ENCODE results near the gene VTCN1. TPM values are rescaled to one million over a fixed set of nuclear protein-coding genes. Genes with fewer than 3 reads are reported as not detected.

The VTCN1 gene
- total RNA-seq, 4 donors from 2014 or later: not detected

- no peak for TF ChIP-seq POLR2AphosphoS5 (IDR thresholded peaks at IDR 0.05)
- TF ChIP-seq POLR2A (IDR thresholded peaks at IDR 0.05; ENCODE audit: low read depth): no peak
- TF ChIP-seq, protein P1, sequence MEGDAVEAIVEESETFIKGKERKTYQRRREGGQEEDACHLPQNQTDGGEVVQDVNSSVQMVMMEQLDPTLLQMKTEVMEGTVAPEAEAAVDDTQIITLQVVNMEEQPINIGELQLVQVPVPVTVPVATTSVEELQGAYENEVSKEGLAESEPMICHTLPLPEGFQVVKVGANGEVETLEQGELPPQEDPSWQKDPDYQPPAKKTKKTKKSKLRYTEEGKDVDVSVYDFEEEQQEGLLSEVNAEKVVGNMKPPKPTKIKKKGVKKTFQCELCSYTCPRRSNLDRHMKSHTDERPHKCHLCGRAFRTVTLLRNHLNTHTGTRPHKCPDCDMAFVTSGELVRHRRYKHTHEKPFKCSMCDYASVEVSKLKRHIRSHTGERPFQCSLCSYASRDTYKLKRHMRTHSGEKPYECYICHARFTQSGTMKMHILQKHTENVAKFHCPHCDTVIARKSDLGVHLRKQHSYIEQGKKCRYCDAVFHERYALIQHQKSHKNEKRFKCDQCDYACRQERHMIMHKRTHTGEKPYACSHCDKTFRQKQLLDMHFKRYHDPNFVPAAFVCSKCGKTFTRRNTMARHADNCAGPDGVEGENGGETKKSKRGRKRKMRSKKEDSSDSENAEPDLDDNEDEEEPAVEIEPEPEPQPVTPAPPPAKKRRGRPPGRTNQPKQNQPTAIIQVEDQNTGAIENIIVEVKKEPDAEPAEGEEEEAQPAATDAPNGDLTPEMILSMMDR (IDR thresholded peaks at IDR 0.05): no peak
- H3K27me3 ChIP-seq: no peaks in the 10 kb centered on the region
- no peaks in the 10 kb centered on the region for H3K4me1 ChIP-seq
- WGBS: 33% methylated on average over 1 of the region's 1 CpG
- no peak for DNase-seq (ENCODE audit: extremely low spot score)
- no peak overlapping the region for H3K27ac ChIP-seq (replicated peaks in 1 of 4)
- no peaks in the 10 kb centered on the region for H3K9me3 ChIP-seq
- H3K4me3 ChIP-seq: no peak overlapping the region
- H3K36me3 ChIP-seq: no peaks in the 10 kb centered on the region
- intact Hi-C loops (cut with DNase I): no loop called here
These were observed 27.1 kb upstream of the VTCN1 start for GRCh38 chr1:117237726-117238381.

DNA sequence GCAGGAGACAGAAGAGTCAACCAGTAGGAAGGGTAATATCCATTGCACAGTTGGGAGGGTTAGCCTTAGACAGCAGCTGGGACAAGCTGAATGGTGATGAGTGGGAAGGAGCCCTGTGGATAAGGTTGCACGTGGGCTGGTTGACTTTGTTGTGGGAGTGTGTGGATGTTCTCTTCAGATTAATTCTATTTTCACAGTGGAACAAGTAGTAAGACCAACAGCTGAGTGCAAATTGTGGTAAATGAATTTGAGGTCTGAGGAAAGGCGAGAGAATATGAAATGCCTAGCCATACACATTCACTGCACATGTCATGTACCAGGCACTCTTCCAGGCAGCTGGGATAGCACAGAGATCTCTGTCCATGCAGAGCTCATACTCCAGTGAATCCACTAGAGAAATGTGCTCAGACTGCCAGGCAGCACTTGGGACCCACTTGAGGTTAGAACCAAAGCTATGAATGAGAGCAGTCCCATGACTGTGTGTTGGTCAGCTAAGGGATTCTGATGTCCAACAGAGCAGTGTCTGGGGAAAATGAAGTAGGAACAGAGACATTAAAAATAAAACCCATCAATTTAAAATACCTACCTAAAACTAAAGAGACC is 25.2 kb upstream of the VTCN1 start:
- peaks cover 0 to 8% (median 2%) of the 10 kb centered on the region in 4 donors for H3K4me1 ChIP-seq
- 81% methylated on average over 2 of the region's 2 CpGs for WGBS
- TF ChIP-seq POLR2AphosphoS5 (IDR thresholded peaks at IDR 0.05) (no peak), POLR2A (IDR thresholded peaks at IDR 0.05; ENCODE audit: low read depth) (no peak), EP300 (IDR thresholded peaks at IDR 0.05) (no peak)
- TF ChIP-seq, protein P1 (IDR thresholded peaks at IDR 0.05): no peak
- no peak for DNase-seq (ENCODE audit: extremely low spot score)
- H3K27me3 ChIP-seq: no peaks in the 10 kb centered on the region
- H3K27ac ChIP-seq (replicated peaks in 1 of 4): no peak overlapping the region
- no peak overlapping the region for H3K4me3 ChIP-seq
- H3K9me3 ChIP-seq: no peaks in the 10 kb centered on the region
- intact Hi-C loops (cut with DNase I): no loop called here
- H3K36me3 ChIP-seq: no peaks in the 10 kb centered on the region

GRCh38 chr1:117232531-117232930 is 21.8 kb upstream of the VTCN1 start:
- Histone ChIP-seq H3K4me3 (no peak overlapping the region), H3K9me3 (no peaks in the 10 kb centered on the region), H3K36me3 (no peaks in the 10 kb centered on the region), H3K27ac (replicated peaks in 1 of 4) (no peak overlapping the region), H3K27me3 (no peaks in the 10 kb centered on the region), H3K4me1 (peaks cover 0 to 8% (median 2%) of the 10 kb centered on the region in 4 donors)
- intact Hi-C loops (cut with DNase I): no loop called here
- no peak for TF ChIP-seq POLR2AphosphoS5 (IDR thresholded peaks at IDR 0.05)
- TF ChIP-seq, protein P1 (IDR thresholded peaks at IDR 0.05): no peak
- no peak for TF ChIP-seq POLR2A (IDR thresholded peaks at IDR 0.05; ENCODE audit: low read depth)
- TF ChIP-seq EP300 (IDR thresholded peaks at IDR 0.05): no peak
- DNase-seq (ENCODE audit: extremely low spot score): no peak
- WGBS: 75% methylated on average over 2 of the region's 2 CpGs

DNA sequence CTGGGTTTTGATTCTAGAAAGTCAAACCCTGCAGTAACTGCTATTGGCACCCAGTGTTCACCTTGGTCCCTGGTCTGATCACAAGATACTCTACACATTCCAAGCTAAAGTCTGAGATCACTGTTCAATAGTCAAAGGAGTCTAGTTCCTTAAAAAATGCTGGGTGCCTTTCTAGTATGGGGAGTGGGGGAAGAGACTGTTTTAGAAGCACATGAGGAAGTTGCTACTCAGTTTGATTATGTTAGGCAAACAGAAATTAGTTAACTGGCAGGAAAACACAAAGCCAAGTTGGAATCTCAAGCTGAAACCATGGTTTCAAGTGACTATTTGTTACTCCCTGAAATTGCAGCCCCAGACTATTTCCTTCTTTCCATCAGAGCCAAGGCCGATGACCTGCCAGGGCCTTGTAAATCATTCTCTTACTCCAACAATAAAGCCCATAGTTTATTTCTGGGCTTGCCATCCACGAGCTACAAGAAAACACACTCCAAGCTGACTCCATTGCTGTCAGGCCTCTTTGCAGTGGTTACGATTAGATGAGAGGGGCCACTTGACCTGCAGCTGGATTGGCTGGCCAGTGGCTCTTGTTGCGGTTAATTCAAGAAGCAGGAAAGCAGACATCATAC is 21.1 kb upstream of the VTCN1 start:
- H3K27ac ChIP-seq (replicated peaks in 1 of 4): no peak overlapping the region
- H3K9me3 ChIP-seq: no peaks in the 10 kb centered on the region
- H3K36me3 ChIP-seq: no peaks in the 10 kb centered on the region
- peaks cover 0 to 8% (median 2%) of the 10 kb centered on the region in 4 donors for H3K4me1 ChIP-seq
- TF ChIP-seq EP300 (IDR thresholded peaks at IDR 0.05) (no peak), POLR2AphosphoS5 (IDR thresholded peaks at IDR 0.05) (no peak), POLR2A (IDR thresholded peaks at IDR 0.05; ENCODE audit: low read depth) (no peak)
- TF ChIP-seq, protein P1 (IDR thresholded peaks at IDR 0.05): no peak
- WGBS: 78% methylated on average over 4 of the region's 4 CpGs
- no peak overlapping the region for H3K4me3 ChIP-seq
- no peaks in the 10 kb centered on the region for H3K27me3 ChIP-seq
- intact Hi-C loops (cut with DNase I): no loop called here
- no peak for DNase-seq (ENCODE audit: extremely low spot score)
